Mammary epithelial cell (primary cell): ENCODE data around the gene AQP9.

Experiments used
- EZH2 ChIP-seq: IDR thresholded peaks from 2 replicates; pipeline ENCODE4 v1.6.1; 2012; ENCODE audit warnings: low read length, inconsistent platforms, borderline replicate concordance
- TF ChIP-seq, protein P1 (sequence below), 2 donors: IDR thresholded peaks in 1 of 2; conservative IDR thresholded peaks in 1 of 2; 2 replicates each; pipeline ENCODE4 v1.5.1; 2011 to 2012; ENCODE audit warnings: inconsistent platforms in 2 of 2, low read length in 2 of 2, mild to moderate bottlenecking in 2 of 2, control low read depth in 1 of 2, low read depth in 1 of 2; ENCODE audit not compliant: insufficient read depth in 1 of 2; ENCODE audit errors: extremely low read depth in 1 of 2

DNA sequence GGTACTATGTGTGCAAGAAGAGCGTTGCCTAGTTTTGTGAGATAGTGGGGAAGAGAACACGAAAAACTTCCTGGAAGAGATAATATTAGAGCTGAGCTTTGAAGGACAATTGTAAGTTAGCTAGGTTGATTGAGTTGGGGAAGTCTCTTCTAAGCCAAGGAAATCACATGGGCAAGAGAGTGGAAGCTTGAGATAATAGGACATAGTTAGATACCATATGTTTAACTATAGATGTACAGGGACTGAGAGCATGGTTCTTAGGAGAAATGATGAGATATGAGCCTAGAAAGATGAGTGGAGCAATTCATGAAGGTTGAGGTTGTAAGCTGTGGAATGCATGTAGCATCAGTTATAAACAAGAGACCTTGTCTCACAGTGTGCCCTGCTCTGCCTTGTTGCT is 30.1 kb upstream of the AQP9 start:
- TF ChIP-seq, protein P1, sequence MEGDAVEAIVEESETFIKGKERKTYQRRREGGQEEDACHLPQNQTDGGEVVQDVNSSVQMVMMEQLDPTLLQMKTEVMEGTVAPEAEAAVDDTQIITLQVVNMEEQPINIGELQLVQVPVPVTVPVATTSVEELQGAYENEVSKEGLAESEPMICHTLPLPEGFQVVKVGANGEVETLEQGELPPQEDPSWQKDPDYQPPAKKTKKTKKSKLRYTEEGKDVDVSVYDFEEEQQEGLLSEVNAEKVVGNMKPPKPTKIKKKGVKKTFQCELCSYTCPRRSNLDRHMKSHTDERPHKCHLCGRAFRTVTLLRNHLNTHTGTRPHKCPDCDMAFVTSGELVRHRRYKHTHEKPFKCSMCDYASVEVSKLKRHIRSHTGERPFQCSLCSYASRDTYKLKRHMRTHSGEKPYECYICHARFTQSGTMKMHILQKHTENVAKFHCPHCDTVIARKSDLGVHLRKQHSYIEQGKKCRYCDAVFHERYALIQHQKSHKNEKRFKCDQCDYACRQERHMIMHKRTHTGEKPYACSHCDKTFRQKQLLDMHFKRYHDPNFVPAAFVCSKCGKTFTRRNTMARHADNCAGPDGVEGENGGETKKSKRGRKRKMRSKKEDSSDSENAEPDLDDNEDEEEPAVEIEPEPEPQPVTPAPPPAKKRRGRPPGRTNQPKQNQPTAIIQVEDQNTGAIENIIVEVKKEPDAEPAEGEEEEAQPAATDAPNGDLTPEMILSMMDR (conservative IDR thresholded peaks at IDR 0.05 in 1 of 2, IDR thresholded peaks at IDR 0.05 in 1 of 2; ENCODE audit: extremely low read depth in 1 of 2, insufficient read depth in 1 of 2, low read depth in 1 of 2, low read length in 2 of 2) = no peak
- TF ChIP-seq EZH2 = no peak
